IMR-90 (cell line): Measurements from ENCODE around the gene LAMA3. TPM values are rescaled to one million over a fixed set of nuclear protein-coding genes. Genes with fewer than 3 reads are reported as not detected.

Experiments
- ATAC-seq: fragments of 200-7000 bp; cut with Tn5 transposase; 2 replicates; pipeline ENCODE4 v1.9.1; 2020; ENCODE audit warnings: low read depth, mild to moderate bottlenecking, moderate library complexity
- BruUV-seq: library from RNA; stranded (reverse); fragments of 400-500 nt; replicated peaks from 2 replicates; lab custom pipeline; 2021; lab: Mats Ljungman, UMichigan
- CTCF ChIA-PET: fragments of 300-600 bp; formaldehyde crosslinking; extraction: SDS; loops from one replicate; lab custom pipeline; 2021; ENCODE audit warnings: antibody characterized with exemption; lab: Yijun Ruan, JAX
- POLR2A ChIA-PET: fragments of 300-600 bp; sonication (Branson Sonifier 250); formaldehyde crosslinking; loops from one replicate; lab custom pipeline; 2022; ENCODE audit warnings: antibody characterized with exemption; ENCODE audit not compliant: unreplicated experiment; lab: Charles Lee
- DNase-seq: peaks from one replicate; pipeline ENCODE4 v3.0.0; 2013
- H2AFZ ChIP-seq: replicated peaks from 2 replicates; pipeline ENCODE3; 2013; ENCODE audit warnings: low read length, mild to moderate bottlenecking; ENCODE audit not compliant: poor library complexity
- H2AK5ac ChIP-seq: 2 replicates; pipeline ENCODE4 v1.6.1; 2013; ENCODE audit warnings: low read depth, low read length, inconsistent platforms
- H2AK9ac ChIP-seq: replicated peaks from 2 replicates; pipeline ENCODE3; 2013; ENCODE audit warnings: mild to moderate bottlenecking, low read depth, low read length, moderate library complexity; ENCODE audit not compliant: poor library complexity
- H2BK120ac ChIP-seq: 2 replicates; pipeline ENCODE4 v1.6.1; 2013; ENCODE audit warnings: low read depth, low read length, inconsistent platforms
- H2BK15ac ChIP-seq: 3 replicates; pipeline ENCODE4 v1.6.1; 2013; ENCODE audit warnings: low read depth, low read length, inconsistent platforms
- H2BK20ac ChIP-seq: 2 replicates; pipeline ENCODE4 v1.6.1; 2013; ENCODE audit warnings: low read depth, mild to moderate bottlenecking, inconsistent platforms, low read length, moderate library complexity
- H2BK5ac ChIP-seq: 2 replicates; pipeline ENCODE4 v1.6.1; 2013; ENCODE audit warnings: mild to moderate bottlenecking, low read depth, low read length, inconsistent platforms; ENCODE audit not compliant: poor library complexity, severe bottlenecking
- H3K14ac ChIP-seq: replicated peaks from 2 replicates; pipeline ENCODE4 v1.6.1; 2013; ENCODE audit warnings: low read depth, low read length, inconsistent platforms
- H3K18ac ChIP-seq: 2 replicates; pipeline ENCODE4 v1.6.1; 2013; ENCODE audit warnings: low read depth, low read length, control low read depth
- H3K23ac ChIP-seq: 2 replicates; pipeline ENCODE4 v1.6.1; 2013; ENCODE audit warnings: low read depth, low read length, inconsistent platforms
- H3K27ac ChIP-seq: 2 replicates; pipeline ENCODE4 v1.5.1; 2013; ENCODE audit warnings: mild to moderate bottlenecking, control low read depth, low read length; ENCODE audit not compliant: insufficient read depth
- H3K27me3 ChIP-seq: 2 replicates; pipeline ENCODE4 v1.6.1; 2013; ENCODE audit warnings: low read length; ENCODE audit not compliant: control insufficient read depth, insufficient read depth
- H3K36me3 ChIP-seq: 2 replicates; pipeline ENCODE4 v1.6.1; 2013; ENCODE audit warnings: low read length, mixed read lengths; ENCODE audit not compliant: control insufficient read depth, insufficient read depth
- H3K4ac ChIP-seq: 2 replicates; pipeline ENCODE4 v1.6.1; 2013; ENCODE audit warnings: low read depth, low read length, inconsistent platforms
- H3K4me1 ChIP-seq: 2 replicates; pipeline ENCODE4 v1.6.1; 2013; ENCODE audit warnings: low read length, mixed read lengths; ENCODE audit not compliant: control insufficient read depth, insufficient read depth
- H3K4me2 ChIP-seq: 2 replicates; pipeline ENCODE4 v1.6.1; 2013; ENCODE audit warnings: low read depth, mild to moderate bottlenecking, control low read depth, low read length, moderate library complexity
- H3K4me3 ChIP-seq: 2 replicates; pipeline ENCODE4 v1.5.1; 2013; ENCODE audit warnings: low read depth, mild to moderate bottlenecking, control low read depth, low read length, moderate library complexity; ENCODE audit not compliant: insufficient read depth
- H3K56ac ChIP-seq: 2 replicates; pipeline ENCODE4 v1.6.1; 2013; ENCODE audit warnings: low read length, inconsistent platforms; ENCODE audit not compliant: insufficient read depth; ENCODE audit errors: extremely low read depth
- H3K79me1 ChIP-seq, 2 experiments: 2 replicates each; pipeline ENCODE4 v1.6.1; 2013; ENCODE audit warnings: low read length in 2 of 2, inconsistent platforms in 1 of 2, low read depth in 1 of 2
- H3K9ac ChIP-seq: 2 replicates; pipeline ENCODE4 v1.6.1; 2013; ENCODE audit warnings: low read depth, low read length, control low read depth
- H3K9me1 ChIP-seq: 2 replicates; pipeline ENCODE4 v1.6.1; 2013; ENCODE audit warnings: low read length, inconsistent platforms; ENCODE audit not compliant: insufficient read depth
- H3K9me3 ChIP-seq: 2 replicates; pipeline ENCODE4 v1.6.1; 2013; ENCODE audit warnings: low read length; ENCODE audit not compliant: control insufficient read depth, insufficient read depth
- H4K20me1 ChIP-seq: 2 replicates; pipeline ENCODE4 v1.6.1; 2013; ENCODE audit warnings: low read length, inconsistent platforms; ENCODE audit not compliant: insufficient read depth
- H4K5ac ChIP-seq: 2 replicates; pipeline ENCODE4 v1.6.1; 2013; ENCODE audit warnings: mild to moderate bottlenecking, low read depth, low read length, control low read depth
- H4K8ac ChIP-seq, 2 experiments: 2 replicates each; pipeline ENCODE4 v1.6.1; 2013; ENCODE audit warnings: low read depth in 2 of 2, low read length in 2 of 2, control low read depth in 1 of 2, inconsistent platforms in 1 of 2
- H4K91ac ChIP-seq: 2 replicates; pipeline ENCODE4 v1.6.1; 2013; ENCODE audit warnings: low read depth, low read length, inconsistent platforms; ENCODE audit not compliant: insufficient read depth
- CEBPB ChIP-seq: IDR thresholded peaks from 2 replicates; pipeline ENCODE4 v1.6.1; 2012; ENCODE audit warnings: low read depth, low read length, improper control_type of control experiment
- FOS ChIP-seq: fragments of 150-350 bp; IDR thresholded peaks from 2 replicates; pipeline ENCODE4 v1.6.1; 2016; ENCODE audit warnings: low read depth, low read length
- MXI1 ChIP-seq: IDR thresholded peaks from 2 replicates; pipeline ENCODE4 v1.6.1; 2012; ENCODE audit warnings: low read depth, mild to moderate bottlenecking, low read length, moderate library complexity, borderline replicate concordance
- RAD21 ChIP-seq: IDR thresholded peaks from 2 replicates; pipeline ENCODE4 v1.6.1; 2012; ENCODE audit warnings: low read length, improper control_type of control experiment
- SMC3 ChIP-seq: fragments of 150-350 bp; IDR thresholded peaks from 2 replicates; pipeline ENCODE4 v1.6.1; 2016; ENCODE audit warnings: low read depth, mild to moderate bottlenecking, antibody characterized with exemption, low read length, moderate library complexity
- WGBS, 2 experiments: methylation state at CpG; one replicate each; pipeline versions ENCODE4 v1.1.5 to v1.1.7; 2013; ENCODE audit warnings: missing lambda C conversion rate in 2 of 2; ENCODE audit not compliant: insufficient read length in 1 of 2; ENCODE audit errors: extremely low coverage in 2 of 2; 5-methylcytosine and 5-hydroxymethylcytosine counted together
- dilution Hi-C: fragments of 300-500 bp; cut with HindIII; formaldehyde crosslinking; loops from one replicate; pipeline ENCODE4 v1.14.3; 2018; ENCODE audit warnings: low sequenced_read_pairs; ENCODE audit not compliant: unreplicated experiment
- in situ Hi-C: fragments of 300-500 bp; cut with MboI; formaldehyde crosslinking; loops from 3 replicates; pipeline ENCODE4 v1.14.3; 2019; ENCODE audit warnings: low sequenced_read_pairs, inconsistent platforms, mixed read lengths
- intact Hi-C: fragments of 100-400 bp; cut with micrococcal nuclease; formaldehyde crosslinking; loops from 2 replicates; pipeline ENCODE4 v1.10.0; 2022
- polyA plus RNA-seq, 3 experiments: library from polyadenylated mRNA; depleted of rRNA; stranded (reverse); fragments of >200 nt; gene quantifications; 2 replicates each; pipeline ENCODE4 v1.2.3, GENCODE V29; 2012; ENCODE audit warnings: low replicate concordance in 1 of 3
- total RNA-seq: library from RNA; depleted of rRNA; stranded (reverse); fragments of >200 nt; gene quantifications from 2 replicates; pipeline ENCODE4 v1.2.3, GENCODE V29; 2012
- TF ChIP-seq, protein P1 (sequence below): fragments of 150-350 bp; IDR thresholded peaks from 2 replicates; pipeline ENCODE4 v1.6.1; 2016; ENCODE audit warnings: low read depth, mild to moderate bottlenecking, low read length, moderate library complexity, borderline replicate concordance

The LAMA3 gene
- total and polyA plus RNA-seq, 2 of the 4 experiments (the other 2 are of a cell fraction): 0.18 to 0.19 TPM

DNA sequence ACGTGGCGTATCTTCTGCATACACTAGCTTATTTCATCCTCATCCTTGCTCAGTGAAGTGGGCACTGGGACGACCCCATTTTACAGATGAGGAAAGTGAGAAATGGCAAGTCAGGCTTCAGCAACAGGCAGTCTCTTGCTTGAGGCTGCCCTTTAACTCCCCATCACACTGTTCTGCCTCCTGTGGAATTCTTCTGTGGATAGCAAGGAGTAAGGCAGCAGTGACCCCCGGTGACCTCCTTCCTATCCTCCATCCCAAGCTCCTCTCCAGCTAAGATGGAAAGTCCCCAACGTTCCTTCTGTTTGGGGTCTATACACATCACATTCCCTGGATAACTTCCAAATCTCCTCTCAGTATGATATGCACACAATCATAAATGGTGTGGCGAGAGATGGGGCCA is 37.0 kb upstream of the LAMA3 start:
- TF ChIP-seq FOS: no peak
- TF ChIP-seq RAD21: no peak
- TF ChIP-seq SMC3: no peak
- TF ChIP-seq, protein P1, sequence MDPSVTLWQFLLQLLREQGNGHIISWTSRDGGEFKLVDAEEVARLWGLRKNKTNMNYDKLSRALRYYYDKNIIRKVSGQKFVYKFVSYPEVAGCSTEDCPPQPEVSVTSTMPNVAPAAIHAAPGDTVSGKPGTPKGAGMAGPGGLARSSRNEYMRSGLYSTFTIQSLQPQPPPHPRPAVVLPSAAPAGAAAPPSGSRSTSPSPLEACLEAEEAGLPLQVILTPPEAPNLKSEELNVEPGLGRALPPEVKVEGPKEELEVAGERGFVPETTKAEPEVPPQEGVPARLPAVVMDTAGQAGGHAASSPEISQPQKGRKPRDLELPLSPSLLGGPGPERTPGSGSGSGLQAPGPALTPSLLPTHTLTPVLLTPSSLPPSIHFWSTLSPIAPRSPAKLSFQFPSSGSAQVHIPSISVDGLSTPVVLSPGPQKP: no peak
- no peak for TF ChIP-seq MXI1
- no peak for TF ChIP-seq CEBPB
- Histone ChIP-seq H3K4me2 (no peak overlapping the region), H2BK120ac (no peak overlapping the region), H3K9me3 (no peaks in the 10 kb centered on the region), H3K9me1 (no peaks in the 10 kb centered on the region), H4K5ac (no peak overlapping the region), H3K23ac (no peak overlapping the region), H3K27me3 (peaks cover 10% of the 10 kb centered on the region), H2BK5ac (no peak overlapping the region), H2AFZ (no peak overlapping the region), H3K4ac (no peak overlapping the region), H4K20me1 (no peaks in the 10 kb centered on the region), H2AK5ac (0 out of 2 replicates have a peak overlapping the region, but pooled peaks have one; percentile 4), H4K91ac (no peak overlapping the region), H3K56ac (no peak overlapping the region), H2AK9ac (peak overlapping the region; percentile 42), H3K4me3 (no peak overlapping the region), H3K4me1 (no peaks in the 10 kb centered on the region; the same call in none of the 2 replicates), H3K18ac (no peak overlapping the region), H3K79me1 (no peaks in the 10 kb centered on the region), H3K27ac (no peak overlapping the region), H3K36me3 (no peaks in the 10 kb centered on the region), H3K14ac (no peak overlapping the region), H4K8ac (no peak overlapping the region), H2BK15ac (no peak overlapping the region), H2BK20ac (no peak overlapping the region), H3K9ac (no peak overlapping the region)
- no TSS peak for BruUV-seq
- ATAC-seq (no peak), DNase-seq (no peak)
- POLR2A ChIA-PET: no interaction called here
- 30% methylated on average over 2 of the region's 6 CpGs; no CpG with 5 or more reads in 1 of the 2 experiments for WGBS, 2 experiments
- in situ Hi-C loops: no loop called here
- intact Hi-C loops: no loop called here
- CTCF ChIA-PET: no interaction called here
- dilution Hi-C loops: no loop called here
